ENCODE data around the gene NFATC3.

NFATC3 gene

DNA sequence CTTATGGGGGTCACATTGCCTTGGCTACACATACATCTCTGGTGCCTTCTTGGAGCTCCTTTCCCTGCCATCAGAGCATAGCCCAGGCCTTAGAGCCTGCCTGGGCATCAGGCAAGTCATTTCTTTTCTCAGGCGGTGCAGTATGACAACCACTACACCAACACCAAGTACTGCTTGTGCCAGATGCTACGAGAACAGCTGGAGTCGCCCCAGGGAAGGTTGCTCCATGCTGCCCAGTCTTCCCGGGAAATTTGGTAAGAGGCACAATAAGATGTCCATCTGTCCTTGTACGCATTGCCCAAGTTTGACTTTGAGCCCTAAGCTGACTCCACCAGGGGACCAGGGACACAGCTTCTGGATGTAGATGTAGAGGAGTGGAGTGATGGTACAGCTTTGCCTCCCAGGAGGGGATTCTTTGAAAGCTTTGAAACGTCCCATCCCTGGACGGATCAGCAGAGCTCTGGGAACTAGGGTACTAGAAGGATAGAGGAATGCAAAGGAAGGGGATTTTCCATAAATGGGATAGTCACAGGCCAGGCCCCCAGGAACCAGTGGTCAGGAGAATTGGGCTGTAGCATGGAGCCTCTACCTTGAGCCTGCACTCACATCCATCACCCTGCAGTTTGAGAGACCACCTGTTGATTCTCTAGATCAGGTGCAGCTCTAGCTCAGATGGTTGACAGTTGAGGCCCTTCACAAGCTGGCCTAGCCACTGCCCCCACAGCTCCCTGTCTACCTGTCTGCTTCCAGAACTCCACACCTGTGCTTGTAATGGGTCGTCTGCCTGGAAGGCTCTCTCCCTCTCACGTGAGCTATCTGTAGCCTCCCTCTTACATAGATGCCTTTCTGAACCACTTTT lies 11.0 kb upstream of the NFATC3 start:
- no peak for DNase-seq

DNA sequence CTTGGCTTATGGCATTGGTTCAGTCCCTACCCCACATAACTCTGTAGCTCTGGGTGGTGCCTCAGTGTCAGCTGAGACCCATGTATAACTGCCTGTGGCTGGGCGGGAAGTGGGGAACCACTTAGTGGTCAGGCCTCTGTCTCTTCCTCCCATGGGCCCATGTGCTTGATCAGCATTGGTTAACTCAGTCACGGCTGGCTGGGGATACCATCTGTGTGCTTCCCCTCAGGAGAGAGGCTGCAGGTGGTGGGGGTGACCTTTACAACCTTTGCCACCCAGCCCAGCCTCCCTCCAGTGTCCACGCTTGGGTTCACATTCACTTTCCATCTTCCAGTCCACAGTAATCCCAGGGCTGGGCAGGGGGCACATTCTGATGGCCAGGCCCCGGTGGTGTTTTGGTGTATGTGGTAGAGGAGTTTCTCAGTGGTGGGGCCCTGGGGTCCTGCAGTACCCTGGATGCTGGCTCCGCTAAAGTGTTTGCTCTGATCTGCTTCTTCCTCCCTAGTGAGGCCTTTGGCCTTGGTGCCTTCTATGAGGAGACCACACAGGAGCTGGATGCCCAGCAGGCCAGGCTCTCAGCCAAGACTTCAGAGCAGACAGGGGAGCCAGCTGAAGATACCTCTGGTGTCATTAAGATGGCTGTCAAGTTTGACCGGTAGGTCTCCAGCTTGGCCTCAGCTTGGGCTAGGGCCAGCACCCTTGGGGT lies 10.2 kb upstream of the NFATC3 start:
- DNase-seq: peak in 3 of 5 experiments; percentile 49 to 97 (median 75)

DNA sequence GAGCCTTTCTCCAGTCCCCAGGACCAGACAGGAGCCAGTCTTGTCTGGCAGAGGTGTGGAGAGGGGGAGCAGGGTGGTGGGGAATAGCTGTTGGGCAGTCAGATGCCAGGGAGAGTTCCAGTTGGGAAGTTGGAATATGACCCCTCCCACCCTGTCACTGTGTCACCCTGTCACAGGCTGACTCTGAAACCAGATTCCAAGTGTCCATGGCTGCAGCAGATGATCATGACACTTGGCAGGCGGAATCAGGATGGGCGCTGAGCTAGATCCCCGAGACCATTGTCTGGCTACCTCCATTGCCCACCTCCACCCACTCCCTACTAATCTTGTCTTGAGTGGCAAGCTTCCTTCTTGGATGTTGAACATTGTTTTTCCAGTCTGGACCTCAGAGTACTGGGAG lies 9.2 kb upstream of the NFATC3 start:
- no peak for DNase-seq

DNA sequence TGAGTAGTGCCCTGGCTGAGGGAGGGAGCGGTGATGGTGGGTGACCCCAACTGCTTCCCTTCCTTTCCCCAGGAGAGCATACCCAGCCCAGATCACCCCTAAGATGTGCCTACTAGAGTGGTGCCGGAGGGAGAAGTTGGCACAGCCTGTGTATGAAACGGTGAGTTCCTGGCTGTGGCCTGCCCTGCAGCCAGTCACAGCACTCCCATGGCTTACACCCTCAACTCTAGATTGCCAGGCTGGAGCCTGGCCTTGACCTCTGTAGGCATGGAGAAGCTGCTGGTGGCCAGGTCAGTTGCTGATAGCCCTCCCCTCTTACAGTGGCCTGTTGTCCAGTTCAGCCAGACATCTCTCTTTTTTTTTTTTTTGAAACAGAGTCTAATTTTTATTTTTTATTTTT lies 8.6 kb upstream of the NFATC3 start:
- no peak for DNase-seq

DNA sequence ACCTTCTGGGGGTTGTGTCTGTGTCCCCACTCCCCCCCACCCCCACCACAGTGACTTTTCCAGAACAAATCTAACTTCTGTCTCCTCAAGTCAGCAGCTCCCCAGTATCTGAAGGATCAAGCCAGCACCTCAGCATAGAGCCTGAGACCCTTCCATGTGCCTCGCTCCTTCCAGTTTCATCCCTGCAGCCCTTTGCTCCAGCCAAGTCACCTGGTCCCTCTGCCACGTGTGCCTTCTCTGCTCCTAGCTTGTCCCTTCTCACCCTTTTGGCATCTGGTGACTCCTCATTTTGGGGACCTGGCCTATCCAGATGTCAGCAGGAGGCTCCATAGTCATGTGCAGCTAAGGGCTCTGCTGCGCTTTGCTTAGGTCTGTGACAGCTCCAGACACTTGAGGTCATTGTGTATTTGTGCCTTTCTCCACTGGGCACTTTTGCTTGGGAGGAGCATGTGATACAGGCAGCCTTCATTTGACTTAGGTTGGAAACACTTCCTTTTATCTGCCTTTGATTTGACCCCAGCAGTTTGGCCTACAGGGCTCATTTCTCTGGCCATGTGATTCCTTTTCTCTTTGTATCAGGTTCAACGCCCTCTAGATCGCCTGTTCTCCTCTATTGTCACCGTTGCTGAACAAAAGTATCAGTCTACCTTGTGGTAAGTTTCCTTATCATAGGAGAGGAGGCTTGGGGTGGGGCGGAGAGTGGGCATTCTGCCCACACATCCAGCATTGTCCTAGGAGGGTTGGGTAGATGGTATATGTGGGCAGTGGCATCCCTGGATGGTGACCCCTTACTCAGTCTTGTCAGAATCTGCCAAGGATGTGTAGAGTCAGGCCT lies 7.1 kb upstream of the NFATC3 start:
- no peak for DNase-seq

DNA sequence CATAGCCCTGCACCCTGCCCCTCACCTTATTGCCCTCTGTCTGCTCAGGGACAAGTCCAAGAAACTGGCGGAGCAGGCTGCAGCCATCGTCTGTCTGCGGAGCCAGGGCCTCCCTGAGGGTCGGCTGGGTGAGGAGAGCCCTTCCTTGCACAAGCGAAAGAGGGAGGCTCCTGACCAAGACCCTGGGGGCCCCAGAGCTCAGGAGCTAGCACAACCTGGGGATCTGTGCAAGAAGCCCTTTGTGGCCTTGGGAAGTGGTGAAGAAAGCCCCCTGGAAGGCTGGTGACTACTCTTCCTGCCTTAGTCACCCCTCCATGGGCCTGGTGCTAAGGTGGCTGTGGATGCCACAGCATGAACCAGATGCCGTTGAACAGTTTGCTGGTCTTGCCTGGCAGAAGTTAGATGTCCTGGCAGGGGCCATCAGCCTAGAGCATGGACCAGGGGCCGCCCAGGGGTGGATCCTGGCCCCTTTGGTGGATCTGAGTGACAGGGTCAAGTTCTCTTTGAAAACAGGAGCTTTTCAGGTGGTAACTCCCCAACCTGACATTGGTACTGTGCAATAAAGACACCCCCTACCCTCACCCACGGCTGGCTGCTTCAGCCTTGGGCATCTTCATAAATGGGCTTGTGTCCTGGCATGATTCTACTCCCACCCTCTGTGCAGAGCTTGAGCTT lies 6.3 kb upstream of the NFATC3 start:
- peak in 1 of 5 experiments; percentile 31 for DNase-seq

DNA sequence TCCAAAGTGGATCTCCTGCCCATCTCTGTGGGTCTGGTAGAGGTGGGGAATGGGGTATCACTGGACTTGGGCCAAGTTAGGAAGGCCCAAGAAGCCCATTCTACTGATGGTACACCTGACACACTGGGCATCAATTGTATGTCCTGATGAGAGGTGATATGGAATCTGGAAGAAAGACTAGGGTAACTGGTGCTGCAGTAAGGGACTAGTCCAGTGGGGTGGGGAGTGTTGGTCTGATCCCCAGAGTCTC lies 5.9 kb upstream of the NFATC3 start:
- no peak for DNase-seq

DNA sequence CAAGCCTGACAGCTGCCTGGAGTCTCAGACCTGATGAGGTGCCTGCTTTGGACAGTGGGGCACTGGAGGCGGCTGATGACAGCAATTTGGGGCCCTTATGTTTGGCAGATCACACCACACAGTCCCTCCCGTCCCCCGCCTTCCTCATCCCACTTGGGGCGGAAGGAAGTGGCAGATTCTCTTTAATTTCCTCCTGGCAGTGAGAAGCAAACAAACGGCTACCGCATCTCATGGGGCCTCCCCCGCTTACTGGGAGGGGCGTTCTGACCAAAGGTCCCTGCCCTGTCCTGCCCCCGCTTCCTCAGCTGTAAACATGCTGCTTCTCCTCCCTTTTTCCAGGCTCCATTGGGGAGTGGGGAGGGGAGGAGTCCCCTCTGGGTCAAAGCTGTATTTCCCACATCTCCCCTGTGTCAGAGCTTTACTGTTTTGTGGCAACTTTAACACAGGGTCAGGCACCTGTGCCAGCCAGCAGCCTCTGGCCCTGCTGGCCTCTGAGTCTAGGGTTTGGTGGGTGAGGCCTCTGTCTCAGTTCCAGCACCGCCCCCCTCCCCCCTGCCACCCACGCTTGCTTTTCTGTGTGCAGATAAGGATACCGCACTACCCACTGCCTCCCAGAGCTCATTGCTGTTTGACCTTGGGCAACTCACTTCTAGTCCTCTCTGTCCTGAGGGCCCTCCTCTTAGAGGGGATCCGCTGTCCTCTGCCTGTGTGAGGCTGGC lies 5.4 kb upstream of the NFATC3 start:
- peak; percentile 30 to 97 (median 54) for DNase-seq

DNA sequence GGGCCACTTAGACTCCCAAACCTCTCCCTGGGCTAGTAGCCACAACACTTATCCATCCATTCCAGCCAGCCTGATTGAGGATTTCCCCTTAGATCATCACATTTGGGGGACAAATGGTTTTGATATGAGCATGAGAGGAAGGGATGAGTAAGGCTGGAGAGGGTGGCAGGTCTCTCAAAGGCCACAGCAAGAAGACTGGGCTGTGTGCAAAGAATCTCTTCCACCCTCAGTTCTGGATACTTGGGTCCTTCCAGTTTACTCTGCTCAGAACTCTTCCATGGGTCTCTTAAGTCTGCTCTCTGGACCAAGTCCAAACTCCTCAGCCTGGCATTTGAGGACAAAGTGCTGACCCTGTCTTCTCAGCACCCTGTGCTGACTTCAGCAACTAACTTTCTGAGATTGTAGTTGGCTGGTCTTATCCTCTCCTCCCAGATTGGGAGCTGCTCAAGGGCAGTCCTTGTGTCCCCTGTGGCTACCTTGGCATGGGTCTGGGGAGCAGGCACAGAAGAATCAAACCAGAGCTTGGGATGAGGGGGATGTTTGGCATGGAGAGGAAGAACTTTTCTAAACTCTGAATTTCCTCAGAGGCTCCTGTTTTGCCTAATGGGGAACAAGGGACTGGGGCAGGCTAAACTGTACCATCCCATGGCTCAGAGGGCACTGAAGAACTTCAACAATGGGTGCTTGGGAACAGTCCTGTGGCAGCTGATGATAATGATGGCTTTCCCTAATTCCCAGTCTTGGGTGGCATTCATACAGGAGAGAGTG lies 3.1 kb upstream of the NFATC3 start:
- peak in 1 of 5 experiments; percentile 55 for DNase-seq

DNA sequence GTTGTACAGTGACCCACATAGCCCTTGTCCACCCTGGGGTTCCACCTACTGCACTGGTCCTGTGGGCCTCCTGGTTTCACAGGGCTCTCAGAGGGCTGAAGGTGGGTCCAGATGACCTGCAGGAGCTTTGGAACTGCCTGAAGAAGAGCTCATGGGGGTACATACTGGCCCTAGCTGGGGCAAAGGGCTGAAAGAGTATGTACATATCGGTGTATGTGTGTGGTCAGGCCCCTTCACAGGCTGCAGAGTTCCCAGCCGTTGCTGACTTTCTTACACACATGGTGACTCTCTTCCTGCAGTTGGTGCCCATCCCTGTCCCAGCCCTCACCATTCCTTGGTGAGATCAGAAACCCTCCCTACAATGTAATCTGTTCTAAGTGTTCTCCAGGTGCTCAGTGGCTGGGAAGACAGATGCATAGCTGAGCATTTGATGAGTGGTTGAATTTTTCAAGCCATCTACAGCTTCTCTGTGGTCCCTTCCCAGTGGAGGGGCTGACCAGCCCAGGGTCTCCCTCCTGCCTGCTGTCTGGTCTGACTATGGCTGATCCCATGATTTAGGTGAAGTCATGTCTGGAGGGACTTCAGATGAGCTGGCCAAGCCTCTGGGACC lies 2.4 kb upstream of the NFATC3 start:
- no peak for DNase-seq

DNA sequence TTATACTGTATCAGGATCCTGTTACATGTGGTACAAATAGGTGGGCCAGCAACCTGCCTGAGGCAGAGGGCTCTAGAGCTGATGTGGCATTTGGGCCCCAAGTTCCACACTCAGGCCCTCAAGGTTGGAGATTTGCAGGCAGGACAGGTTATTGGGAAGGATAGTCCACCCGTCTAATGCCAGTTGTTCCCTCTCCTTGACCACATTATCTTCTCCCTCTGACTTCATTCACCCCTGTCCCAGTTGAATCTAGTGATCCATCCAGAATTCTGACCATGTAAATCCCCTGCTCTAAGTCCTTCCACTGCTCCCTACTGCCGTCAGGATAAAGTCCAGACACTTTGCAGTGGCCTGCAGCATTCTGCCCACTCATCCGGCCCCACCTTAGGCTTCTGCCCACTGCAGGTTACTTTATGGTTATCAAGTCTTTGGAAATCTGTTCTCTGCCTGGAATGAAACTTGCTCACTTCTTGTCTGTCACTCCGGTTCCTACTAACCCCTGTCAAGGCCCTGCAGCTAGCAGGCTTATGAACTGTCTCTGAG lies 1.9 kb upstream of the NFATC3 start:
- DNase-seq: no peak

DNA sequence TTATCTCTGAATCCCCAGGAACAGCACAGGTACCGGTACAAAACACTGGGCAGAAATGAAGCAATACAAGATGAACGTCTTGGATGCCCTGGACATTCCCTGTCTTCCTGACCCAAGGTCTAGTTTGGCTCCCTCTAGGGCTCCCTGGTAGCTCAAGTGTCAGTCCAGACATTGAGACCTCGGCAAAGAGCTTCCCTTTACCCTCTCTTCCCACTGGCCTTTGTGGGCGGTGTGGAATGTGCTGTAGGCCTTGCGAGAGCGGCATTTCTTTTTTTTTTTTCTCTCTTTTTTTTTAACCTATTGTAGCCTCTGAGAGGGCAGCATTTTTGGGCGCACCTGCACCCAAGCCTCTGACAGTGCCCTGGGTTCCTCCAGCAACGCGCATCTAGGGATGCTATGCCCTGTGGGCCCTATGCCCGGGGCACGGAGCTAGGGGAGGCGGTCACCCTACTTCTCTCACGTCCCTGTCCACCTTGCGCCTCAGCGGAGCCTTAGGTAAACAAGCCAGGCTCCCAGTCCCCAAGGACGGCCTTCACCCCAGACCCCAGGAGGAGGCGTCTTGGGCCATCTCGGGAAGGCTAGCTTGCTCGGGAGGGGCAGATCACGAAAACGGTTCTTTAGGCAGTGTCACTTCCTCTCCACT lies 1.2 kb upstream of the NFATC3 start:
- no peak for DNase-seq

DNA sequence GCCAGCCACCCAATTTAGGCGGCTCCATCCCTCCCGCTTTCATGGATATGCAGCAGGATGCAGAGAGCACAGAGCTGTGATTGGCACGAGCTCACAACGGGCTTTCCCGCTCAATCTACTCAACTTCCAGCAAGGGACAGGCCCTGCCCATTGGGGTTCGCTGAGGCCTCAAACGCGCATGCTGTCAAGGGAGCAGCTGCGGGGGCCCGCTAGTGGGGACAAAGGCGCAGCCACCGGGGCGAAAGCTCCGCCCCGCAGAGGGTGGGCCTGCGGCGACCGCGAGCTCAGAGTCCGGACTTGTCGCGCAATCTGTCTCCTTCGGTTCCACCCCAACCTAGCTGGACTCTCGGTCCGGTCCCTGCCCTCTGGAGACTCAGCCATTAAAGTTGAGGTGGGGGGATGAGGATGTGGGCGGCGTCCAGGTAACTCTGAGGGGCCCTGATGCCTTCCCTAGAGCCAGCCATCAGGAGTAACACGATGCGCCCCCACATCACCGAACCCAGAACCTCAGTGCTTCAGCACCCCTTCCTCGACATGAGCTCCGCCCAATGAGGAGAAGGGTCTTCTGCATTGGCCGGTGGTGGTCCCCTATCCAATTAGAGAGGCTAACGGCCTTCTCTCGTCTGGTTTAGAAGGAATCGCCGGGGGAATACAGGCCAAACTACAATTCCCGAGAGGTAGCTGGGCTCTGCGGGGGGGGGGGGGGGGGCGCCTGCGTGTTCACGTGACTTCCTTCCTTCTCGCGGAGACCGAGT lies 489 bp upstream of the NFATC3 start:
- DNase-seq: peak; percentile 64 to 95 (median 76)

DNA sequence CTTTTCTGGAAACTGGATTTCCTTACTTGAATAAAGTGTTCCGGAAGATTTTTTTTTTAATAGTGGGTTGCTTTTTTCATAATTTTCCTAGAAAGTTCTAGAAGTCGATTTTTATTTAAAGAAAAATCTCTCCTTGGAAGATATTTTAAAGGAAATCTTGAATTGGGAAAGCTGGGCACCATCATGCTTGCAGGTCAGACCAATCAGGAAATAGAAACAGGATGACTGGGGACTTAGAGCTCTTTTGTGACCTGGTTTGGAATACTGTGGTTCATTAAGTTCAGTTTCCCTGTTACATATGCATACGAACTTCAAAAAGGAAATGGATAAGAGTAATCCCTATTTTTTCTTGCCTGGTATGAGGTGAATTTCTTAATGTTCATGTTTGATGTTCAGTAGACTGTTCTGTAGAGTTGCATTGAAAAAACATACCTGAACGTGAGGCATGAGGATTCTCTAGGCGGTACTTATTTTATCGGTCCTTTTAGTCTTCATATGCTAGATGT lies 1.2 kb downstream of the NFATC3 start:
- peak in 1 of 5 experiments; percentile 26 for DNase-seq

DNA sequence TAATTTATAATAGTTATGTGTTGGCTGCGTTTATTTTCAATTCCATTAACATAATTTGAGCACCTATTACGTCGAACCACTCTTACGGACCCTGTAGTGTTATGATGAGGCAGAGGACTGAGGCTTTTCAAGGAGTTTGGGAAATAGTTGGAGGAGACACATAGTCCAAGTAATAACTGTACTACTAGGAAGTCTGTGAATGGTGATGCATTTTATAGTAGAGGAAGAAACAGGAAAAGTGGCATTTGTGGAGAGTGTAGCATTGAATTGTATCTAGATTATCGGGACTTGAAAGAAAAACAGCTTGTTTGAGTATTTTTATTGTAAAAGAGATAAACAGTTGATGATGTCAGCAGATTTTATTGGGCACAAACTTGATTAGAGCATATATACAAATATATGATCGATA lies 1.7 kb downstream of the NFATC3 start:
- DNase-seq: no peak

DNA sequence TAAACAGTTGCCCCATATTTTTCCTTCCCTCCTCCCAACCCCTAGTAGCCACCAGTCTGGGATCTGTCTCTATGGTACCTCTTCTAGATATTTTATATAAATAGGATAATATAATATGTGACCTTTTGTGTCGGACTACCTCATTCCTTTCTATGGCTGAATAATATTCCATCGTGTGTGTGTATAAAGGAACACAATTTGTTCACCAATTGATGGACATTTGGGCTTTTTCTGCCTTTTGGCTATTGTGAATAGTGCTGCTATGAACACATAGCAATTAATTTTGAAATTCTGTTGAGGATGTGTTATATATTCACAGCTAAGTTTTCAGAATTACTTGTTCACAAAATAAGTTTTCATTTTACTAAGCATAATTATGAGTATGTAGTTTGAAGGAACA lies 2.5 kb downstream of the NFATC3 start:
- no peak for DNase-seq

DNA sequence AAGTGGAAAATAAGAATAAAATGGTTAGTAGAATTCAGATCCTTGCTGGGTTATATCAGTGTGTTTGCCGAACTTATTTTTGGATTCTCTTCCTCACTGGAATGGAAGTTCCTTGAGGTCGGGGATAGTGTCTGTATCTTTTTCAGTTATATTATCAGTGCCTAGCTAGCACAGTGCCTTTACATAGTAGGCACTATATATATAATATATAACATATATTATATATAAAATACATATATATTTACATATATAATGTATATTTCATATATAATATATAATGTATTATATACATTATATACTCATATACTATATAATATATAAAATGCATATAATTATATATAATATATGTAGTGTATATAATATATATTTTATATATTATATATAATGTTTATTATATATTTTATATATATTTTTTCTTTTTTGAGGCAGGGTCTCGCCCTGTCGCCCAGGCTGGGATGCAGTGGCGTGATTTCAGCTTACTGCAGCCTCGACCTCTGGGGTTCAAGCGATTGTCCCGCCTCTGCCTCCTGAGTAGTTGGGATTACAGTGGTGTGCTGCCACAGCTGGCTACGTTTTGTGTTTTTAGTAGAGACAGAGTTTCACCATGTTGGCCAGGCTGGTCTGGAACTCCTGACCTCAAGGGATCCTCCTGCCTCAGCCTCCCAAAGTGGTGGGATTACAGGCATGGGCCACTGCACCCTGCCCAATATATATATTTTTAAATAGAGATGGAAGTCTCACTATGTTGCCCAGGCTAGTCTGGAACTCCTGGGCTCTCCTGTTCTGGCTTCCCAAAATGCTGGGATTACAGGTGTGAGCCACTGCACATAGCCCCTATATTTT lies 3.2 kb downstream of the NFATC3 start:
- no peak for DNase-seq

DNA sequence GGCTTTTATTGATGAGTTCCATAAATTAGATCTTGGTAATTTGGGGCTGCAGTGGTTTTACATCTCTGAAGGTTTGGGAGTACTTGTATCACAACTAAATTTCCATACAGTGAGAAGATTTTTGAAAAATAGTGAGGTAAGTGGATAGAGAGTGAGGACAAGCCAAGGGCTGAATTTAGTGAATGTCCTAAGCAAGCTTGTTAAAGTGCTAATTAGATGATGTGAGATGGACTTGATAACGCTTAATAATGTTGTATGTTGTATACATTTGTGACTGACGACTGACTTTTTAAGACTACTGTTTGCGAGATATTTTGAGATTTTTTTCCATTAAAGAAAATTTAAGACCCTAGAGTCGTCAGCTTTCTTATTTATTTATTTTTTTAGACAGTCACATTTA lies 3.9 kb downstream of the NFATC3 start:
- DNase-seq: no peak
